Measurements from ENCODE around the gene RIPOR3.
"Not testable (repeated sequence)": the region's sequence is repeated elsewhere in the genome, so short reads cannot be mapped to it uniquely, and the experiment has no call there.

The RIPOR3 gene

GRCh38 chr20:50679753-50680104 lies 11.6 kb downstream of the RIPOR3 start:
- DNase-seq, result no peak

- no peak for DNase-seq
Measured at GRCh38 chr20:50678169-50678898, 13.0 kb downstream of the RIPOR3 start.

GRCh38 chr20:50676858-50677257 lies 14.5 kb downstream of the RIPOR3 start:
- no peak for DNase-seq

GRCh38 chr20:50676377-50676731 lies 15.0 kb downstream of the RIPOR3 start:
- not testable (repeated sequence) for DNase-seq

GRCh38 chr20:50675671-50676376 lies 15.5 kb downstream of the RIPOR3 start:
- no peak for DNase-seq

- no peak for DNase-seq
Measured at GRCh38 chr20:50674138-50674825, 17.1 kb downstream of the RIPOR3 start.

GRCh38 chr20:50673466-50674137 lies 17.7 kb downstream of the RIPOR3 start:
- no peak for DNase-seq

GRCh38 chr20:50673146-50673465 lies 18.2 kb downstream of the RIPOR3 start:
- DNase-seq, result no peak

- no peak for DNase-seq
Measured at GRCh38 chr20:50672400-50673145, 18.8 kb downstream of the RIPOR3 start.

- DNase-seq, result no peak
Measured at GRCh38 chr20:50671626-50672025, 19.7 kb downstream of the RIPOR3 start.

- DNase-seq, result not testable (repeated sequence)
Measured at GRCh38 chr20:50671010-50671409, 20.3 kb downstream of the RIPOR3 start.

- DNase-seq, result no peak
Measured at GRCh38 chr20:50670126-50670862, 21.0 kb downstream of the RIPOR3 start.

GRCh38 chr20:50668798-50669197 lies 22.5 kb downstream of the RIPOR3 start:
- DNase-seq, result no peak

GRCh38 chr20:50668326-50668725 lies 23.0 kb downstream of the RIPOR3 start:
- no peak for DNase-seq

GRCh38 chr20:50666709-50667298 lies 24.5 kb downstream of the RIPOR3 start:
- DNase-seq, result no peak

GRCh38 chr20:50664254-50664653 lies 27.1 kb downstream of the RIPOR3 start:
- DNase-seq, result no peak

- DNase-seq, result no peak
Measured at GRCh38 chr20:50663095-50663821, 28.1 kb downstream of the RIPOR3 start.

- DNase-seq, result no peak
Measured at GRCh38 chr20:50659975-50660670, 31.2 kb downstream of the RIPOR3 start.

GRCh38 chr20:50658804-50659380 lies 32.5 kb downstream of the RIPOR3 start:
- DNase-seq, result no peak

GRCh38 chr20:50655311-50655880 lies 35.9 kb downstream of the RIPOR3 start:
- no peak for DNase-seq
